ENCODE results near the gene FHDC1. TPM values are rescaled to one million over a fixed set of nuclear protein-coding genes. Genes with fewer than 3 reads are reported as not detected.

FHDC1 gene
- polyA plus RNA-seq, 2 of the 4 experiments (the other 2 are of a cell fraction): 0.08 to 0.31 TPM

DNA sequence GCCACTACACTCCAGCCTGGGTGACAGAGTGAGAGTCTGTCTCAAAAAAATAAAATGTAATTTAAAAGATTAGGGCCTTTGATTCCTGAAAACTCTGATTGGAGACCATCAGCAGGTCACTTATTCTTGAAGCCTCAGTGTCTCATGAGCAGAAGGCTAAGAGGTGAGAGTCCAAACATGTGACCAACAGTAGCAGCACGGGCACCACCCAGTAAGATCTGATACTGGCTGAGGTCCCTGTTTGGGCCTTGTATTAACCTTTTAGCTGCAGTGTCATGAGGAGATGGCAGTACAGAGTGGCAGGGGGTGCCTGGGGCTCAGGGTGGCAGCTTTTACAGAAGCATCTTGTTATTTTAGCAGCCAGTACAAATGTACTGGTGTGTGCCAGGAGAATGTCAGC lies 89.3 kb downstream of the FHDC1 start:
- H3K9me3 ChIP-seq: no peaks in the 10 kb centered on the region
- 25% methylated on average over 1 of the region's 1 CpG for WGBS (ENCODE audit: missing lambda C conversion rate)
- no peak for DNase-seq (ENCODE audit: low read depth in 1 of 2, low spot score in 1 of 2)
- TF ChIP-seq SMC3 (IDR thresholded peaks at IDR 0.05) (no peak), RNF2 (IDR thresholded peaks at IDR 0.05; ENCODE audit: borderline replicate concordance, low read depth) (no peak), CBX2 (IDR thresholded peaks at IDR 0.05; ENCODE audit: borderline replicate concordance, low read depth) (no peak), MAFK (IDR thresholded peaks at IDR 0.05; ENCODE audit: partially characterized antibody) (no peak), RAD21 (conservative IDR thresholded peaks at IDR 0.05 in 1 of 2, IDR thresholded peaks at IDR 0.05 in 1 of 2) (no peak)
- TF ChIP-seq, protein P1, sequence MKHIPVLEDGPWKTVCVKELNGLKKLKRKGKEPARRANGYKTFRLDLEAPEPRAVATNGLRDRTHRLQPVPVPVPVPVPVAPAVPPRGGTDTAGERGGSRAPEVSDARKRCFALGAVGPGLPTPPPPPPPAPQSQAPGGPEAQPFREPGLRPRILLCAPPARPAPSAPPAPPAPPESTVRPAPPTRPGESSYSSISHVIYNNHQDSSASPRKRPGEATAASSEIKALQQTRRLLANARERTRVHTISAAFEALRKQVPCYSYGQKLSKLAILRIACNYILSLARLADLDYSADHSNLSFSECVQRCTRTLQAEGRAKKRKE (CRISPR knock-in tag; IDR thresholded peaks at IDR 0.05; ENCODE audit: low read depth): no peak
- TF ChIP-seq, protein P2, sequence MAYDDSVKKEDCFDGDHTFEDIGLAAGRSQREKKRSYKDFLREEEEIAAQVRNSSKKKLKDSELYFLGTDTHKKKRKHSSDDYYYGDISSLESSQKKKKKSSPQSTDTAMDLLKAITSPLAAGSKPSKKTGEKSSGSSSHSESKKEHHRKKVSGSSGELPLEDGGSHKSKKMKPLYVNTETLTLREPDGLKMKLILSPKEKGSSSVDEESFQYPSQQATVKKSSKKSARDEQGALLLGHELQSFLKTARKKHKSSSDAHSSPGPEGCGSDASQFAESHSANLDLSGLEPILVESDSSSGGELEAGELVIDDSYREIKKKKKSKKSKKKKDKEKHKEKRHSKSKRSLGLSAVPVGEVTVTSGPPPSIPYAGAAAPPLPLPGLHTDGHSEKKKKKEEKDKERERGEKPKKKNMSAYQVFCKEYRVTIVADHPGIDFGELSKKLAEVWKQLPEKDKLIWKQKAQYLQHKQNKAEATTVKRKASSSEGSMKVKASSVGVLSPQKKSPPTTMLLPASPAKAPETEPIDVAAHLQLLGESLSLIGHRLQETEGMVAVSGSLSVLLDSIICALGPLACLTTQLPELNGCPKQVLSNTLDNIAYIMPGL (CRISPR knock-in tag; IDR thresholded peaks at IDR 0.05; ENCODE audit: borderline replicate concordance): no peak
- H3K4me3 ChIP-seq: no peak overlapping the region
- no peak overlapping the region for H3K4me2 ChIP-seq
- no peak for ATAC-seq
- POLR2A ChIA-PET: no interaction called here
- no peak for FAIRE-seq
- H3K27ac ChIP-seq: no peak overlapping the region
- CTCF ChIA-PET: no interaction called here
- no peaks in the 10 kb centered on the region for H3K4me1 ChIP-seq

DNA sequence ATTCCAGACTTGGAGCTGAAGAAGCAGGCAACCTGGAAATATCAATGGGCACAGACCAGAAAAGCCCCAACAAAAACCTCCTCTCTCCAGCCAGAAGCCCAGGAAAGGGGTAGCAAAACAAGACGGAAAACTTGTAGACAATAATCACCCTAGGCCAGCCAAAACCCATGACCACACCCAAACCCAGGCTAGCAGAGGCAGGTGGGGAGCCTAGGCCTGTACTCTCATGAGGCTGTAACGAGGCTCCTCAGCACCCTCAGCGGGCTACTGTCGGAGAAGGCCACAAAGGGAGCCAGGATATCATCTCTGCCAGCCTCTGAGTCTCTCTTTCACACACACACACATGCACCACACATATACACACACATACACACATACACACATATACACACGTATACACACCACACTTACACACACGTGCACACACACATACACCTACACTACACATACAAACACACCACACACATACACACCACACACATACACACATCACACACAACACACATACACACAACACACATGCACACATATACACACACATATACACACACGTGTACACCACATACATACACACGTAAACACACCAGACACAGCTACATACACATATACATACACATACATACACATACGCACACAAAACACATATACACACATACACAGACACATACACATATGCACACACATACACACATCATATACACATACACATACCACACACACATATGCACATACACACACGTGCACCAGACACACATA lies 90.6 kb downstream of the FHDC1 start:
- no peaks in the 10 kb centered on the region for H3K9me3 ChIP-seq
- no peak overlapping the region for H3K4me2 ChIP-seq
- 73% methylated on average over 10 of the region's 10 CpGs for WGBS (ENCODE audit: missing lambda C conversion rate)
- TF ChIP-seq ESRRA (IDR thresholded peaks at IDR 0.05; ENCODE audit: borderline replicate concordance, low read length) (no peak), ZSCAN20 (CRISPR knock-in tag; IDR thresholded peaks at IDR 0.05) (no peak), NFE2L2 (conservative IDR thresholded peaks at IDR 0.05; ENCODE audit: low read length) (no peak), CBX2 (IDR thresholded peaks at IDR 0.05; ENCODE audit: borderline replicate concordance, low read depth) (no peak), FOSB (CRISPR knock-in tag; IDR thresholded peaks at IDR 0.05) (no peak), ZC3H11A (IDR thresholded peaks at IDR 0.05) (no peak), BHLHE40 (IDR thresholded peaks at IDR 0.05; ENCODE audit: low read depth, low read length) (no peak), EHMT2 (IDR thresholded peaks at IDR 0.05; ENCODE audit: low read depth) (no peak)
- TF ChIP-seq, protein P3, sequence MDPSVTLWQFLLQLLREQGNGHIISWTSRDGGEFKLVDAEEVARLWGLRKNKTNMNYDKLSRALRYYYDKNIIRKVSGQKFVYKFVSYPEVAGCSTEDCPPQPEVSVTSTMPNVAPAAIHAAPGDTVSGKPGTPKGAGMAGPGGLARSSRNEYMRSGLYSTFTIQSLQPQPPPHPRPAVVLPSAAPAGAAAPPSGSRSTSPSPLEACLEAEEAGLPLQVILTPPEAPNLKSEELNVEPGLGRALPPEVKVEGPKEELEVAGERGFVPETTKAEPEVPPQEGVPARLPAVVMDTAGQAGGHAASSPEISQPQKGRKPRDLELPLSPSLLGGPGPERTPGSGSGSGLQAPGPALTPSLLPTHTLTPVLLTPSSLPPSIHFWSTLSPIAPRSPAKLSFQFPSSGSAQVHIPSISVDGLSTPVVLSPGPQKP (IDR thresholded peaks at IDR 0.05; ENCODE audit: low read depth, low read length): no peak
- TF ChIP-seq, protein P4, sequence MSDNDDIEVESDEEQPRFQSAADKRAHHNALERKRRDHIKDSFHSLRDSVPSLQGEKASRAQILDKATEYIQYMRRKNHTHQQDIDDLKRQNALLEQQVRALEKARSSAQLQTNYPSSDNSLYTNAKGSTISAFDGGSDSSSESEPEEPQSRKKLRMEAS (IDR thresholded peaks at IDR 0.05): no peak
- ATAC-seq: no peak
- no peaks in the 10 kb centered on the region for H3K4me1 ChIP-seq
- H3K27ac ChIP-seq: no peak overlapping the region
- no peak overlapping the region for H3K4me3 ChIP-seq
- ChIA-PET POLR2A (no interaction called here), CTCF (interaction anchor here (0.7 kb wide), 1 partner anchor 181 kb away, joined by 3 read pairs; no protein-coding TSS in a partner anchor)
- FAIRE-seq: no peak
- no peak for DNase-seq (ENCODE audit: low read depth in 1 of 2, low spot score in 1 of 2)

DNA sequence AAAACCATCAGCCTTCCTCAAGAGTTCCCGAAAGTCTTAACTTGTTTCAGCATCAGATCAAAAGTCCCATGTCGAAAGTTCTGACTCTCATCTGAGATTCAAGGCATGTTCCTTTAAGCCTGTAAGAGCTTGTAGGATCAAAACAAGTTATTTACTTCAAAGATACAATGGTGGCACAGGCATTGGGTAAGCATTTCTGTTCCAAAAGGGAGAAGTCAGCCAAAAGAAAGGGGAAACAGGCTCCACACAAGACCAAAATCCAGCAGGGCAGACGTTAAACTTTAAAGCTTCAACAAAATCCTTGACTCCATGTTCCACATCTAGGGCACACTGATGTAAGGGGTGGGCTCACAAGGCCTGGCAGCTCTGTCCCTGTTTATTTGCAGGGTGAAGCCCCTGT lies 91.7 kb downstream of the FHDC1 start:
- no peak for FAIRE-seq
- POLR2A ChIA-PET: no interaction called here

More for the DNA sequence above, 91.7 kb downstream of the FHDC1 start:
- DNase-seq (ENCODE audit: low read depth in 1 of 2, low spot score in 1 of 2): no peak
- H3K9me3 ChIP-seq: no peaks in the 10 kb centered on the region
- no peak for ATAC-seq
- CTCF ChIA-PET: no interaction called here
- no peak overlapping the region for H3K4me3 ChIP-seq
- 32% methylated on average over 3 of the region's 3 CpGs for WGBS (ENCODE audit: missing lambda C conversion rate)
- TF ChIP-seq CBX2 (IDR thresholded peaks at IDR 0.05; ENCODE audit: borderline replicate concordance, low read depth): no peak
- no peak for TF ChIP-seq POLR2A (IDR thresholded peaks at IDR 0.05; ENCODE audit: low read length)
- TF ChIP-seq, protein P5, sequence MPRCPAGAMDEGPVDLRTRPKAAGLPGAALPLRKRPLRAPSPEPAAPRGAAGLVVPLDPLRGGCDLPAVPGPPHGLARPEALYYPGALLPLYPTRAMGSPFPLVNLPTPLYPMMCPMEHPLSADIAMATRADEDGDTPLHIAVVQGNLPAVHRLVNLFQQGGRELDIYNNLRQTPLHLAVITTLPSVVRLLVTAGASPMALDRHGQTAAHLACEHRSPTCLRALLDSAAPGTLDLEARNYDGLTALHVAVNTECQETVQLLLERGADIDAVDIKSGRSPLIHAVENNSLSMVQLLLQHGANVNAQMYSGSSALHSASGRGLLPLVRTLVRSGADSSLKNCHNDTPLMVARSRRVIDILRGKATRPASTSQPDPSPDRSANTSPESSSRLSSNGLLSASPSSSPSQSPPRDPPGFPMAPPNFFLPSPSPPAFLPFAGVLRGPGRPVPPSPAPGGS (IDR thresholded peaks at IDR 0.05): no peak
- TF ChIP-seq, protein P6, sequence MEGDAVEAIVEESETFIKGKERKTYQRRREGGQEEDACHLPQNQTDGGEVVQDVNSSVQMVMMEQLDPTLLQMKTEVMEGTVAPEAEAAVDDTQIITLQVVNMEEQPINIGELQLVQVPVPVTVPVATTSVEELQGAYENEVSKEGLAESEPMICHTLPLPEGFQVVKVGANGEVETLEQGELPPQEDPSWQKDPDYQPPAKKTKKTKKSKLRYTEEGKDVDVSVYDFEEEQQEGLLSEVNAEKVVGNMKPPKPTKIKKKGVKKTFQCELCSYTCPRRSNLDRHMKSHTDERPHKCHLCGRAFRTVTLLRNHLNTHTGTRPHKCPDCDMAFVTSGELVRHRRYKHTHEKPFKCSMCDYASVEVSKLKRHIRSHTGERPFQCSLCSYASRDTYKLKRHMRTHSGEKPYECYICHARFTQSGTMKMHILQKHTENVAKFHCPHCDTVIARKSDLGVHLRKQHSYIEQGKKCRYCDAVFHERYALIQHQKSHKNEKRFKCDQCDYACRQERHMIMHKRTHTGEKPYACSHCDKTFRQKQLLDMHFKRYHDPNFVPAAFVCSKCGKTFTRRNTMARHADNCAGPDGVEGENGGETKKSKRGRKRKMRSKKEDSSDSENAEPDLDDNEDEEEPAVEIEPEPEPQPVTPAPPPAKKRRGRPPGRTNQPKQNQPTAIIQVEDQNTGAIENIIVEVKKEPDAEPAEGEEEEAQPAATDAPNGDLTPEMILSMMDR (IDR thresholded peaks at IDR 0.05): no peak
- TF ChIP-seq KDM1A (IDR thresholded peaks at IDR 0.05; ENCODE audit: low read depth): no peak
- no peak overlapping the region for H3K4me2 ChIP-seq
- no peak overlapping the region for H3K27ac ChIP-seq
- H3K4me1 ChIP-seq: no peaks in the 10 kb centered on the region

Data from A549 (cell line).